Measurements from ENCODE around the gene TMEM169. TPM values are rescaled to one million over a fixed set of nuclear protein-coding genes. Genes with fewer than 3 reads are reported as not detected.

TMEM169 gene
- total RNA-seq, 4 donors from 2014 or later: 0.36 to 1.6 (median 0.70) TPM

DNA sequence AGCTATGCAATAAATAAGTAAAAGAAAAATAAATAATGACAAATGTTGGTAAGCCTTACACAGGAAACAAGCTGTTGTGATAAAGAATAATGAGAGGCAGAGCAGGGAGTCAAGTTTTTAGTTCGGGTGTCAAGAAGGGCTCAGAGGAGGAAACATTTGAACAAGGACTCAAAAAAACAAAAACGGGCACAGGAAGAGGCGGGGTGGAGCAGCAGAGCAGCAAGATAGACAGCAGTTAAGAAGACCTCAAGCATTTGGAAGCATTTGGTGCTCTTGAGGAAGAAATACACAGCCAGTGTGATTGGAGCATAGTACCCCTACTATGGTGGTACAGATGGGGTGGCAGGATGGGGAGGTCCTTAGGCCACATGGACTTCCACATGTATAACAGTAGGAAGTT lies 2.8 kb downstream of the TMEM169 start:
- no peak for ATAC-seq (ENCODE audit: low FRiP score)
- DNase-seq (ENCODE audit: low spot score): no peak
- TF ChIP-seq, protein P1, sequence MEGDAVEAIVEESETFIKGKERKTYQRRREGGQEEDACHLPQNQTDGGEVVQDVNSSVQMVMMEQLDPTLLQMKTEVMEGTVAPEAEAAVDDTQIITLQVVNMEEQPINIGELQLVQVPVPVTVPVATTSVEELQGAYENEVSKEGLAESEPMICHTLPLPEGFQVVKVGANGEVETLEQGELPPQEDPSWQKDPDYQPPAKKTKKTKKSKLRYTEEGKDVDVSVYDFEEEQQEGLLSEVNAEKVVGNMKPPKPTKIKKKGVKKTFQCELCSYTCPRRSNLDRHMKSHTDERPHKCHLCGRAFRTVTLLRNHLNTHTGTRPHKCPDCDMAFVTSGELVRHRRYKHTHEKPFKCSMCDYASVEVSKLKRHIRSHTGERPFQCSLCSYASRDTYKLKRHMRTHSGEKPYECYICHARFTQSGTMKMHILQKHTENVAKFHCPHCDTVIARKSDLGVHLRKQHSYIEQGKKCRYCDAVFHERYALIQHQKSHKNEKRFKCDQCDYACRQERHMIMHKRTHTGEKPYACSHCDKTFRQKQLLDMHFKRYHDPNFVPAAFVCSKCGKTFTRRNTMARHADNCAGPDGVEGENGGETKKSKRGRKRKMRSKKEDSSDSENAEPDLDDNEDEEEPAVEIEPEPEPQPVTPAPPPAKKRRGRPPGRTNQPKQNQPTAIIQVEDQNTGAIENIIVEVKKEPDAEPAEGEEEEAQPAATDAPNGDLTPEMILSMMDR (IDR thresholded peaks at IDR 0.05): no peak

DNA sequence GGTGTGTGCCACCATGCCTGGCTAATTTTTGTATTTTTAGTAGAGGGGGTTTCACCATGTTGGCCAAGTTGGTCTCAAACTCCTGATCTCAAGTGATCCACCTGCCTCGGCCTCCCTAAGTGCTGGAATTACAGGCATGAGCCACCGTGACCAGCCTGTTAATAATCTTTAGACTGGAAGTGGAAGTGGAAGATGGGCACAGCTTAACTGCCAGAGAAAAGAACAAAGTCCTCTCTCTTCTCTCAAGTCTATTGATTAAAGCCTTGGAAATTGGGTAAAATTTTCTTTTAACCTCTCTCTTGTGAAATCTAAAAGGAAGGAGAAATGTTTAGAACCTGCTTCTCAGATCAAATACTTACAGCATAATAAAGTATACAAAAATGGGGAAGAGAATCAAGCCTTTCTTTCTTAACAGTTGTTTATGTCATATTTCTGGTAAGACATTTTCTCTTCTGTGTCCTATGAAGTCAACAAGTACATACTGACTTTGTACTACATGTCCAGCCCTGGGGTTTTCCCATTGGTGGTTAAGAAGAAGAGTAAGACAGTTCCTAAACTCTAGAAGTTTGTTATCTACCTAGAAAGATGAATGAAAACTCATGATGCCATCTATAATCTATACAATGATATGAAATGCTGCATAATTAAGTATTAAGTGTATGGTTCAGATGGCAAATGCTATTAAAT lies 4.6 kb downstream of the TMEM169 start:
- TF ChIP-seq, protein P1 (IDR thresholded peaks at IDR 0.05): no peak
- DNase-seq (ENCODE audit: low spot score) (no peak), ATAC-seq (ENCODE audit: low FRiP score) (no peak)

DNA sequence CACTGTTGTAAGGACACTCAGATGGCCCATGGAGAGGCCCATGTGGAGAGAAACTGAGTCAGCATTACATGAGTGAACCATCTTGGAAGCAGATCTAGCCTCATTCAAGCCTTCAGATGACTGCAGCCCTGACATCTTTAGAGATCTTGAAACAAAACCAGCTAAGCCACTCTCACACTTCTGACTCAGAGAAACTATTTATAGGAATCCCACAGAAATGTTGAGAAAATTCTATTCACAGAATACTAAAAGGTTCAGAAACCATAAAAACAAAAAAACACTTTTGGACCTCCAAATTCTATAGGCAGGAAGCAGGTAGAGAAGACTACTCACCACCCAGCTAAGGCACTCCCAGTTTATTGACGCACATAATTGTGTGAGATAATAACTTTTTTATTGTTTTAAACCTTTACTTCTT lies 8.7 kb downstream of the TMEM169 start:
- DNase-seq (ENCODE audit: low spot score) (no peak), ATAC-seq (ENCODE audit: low FRiP score) (no peak)
- TF ChIP-seq, protein P1 (IDR thresholded peaks at IDR 0.05): no peak

DNA sequence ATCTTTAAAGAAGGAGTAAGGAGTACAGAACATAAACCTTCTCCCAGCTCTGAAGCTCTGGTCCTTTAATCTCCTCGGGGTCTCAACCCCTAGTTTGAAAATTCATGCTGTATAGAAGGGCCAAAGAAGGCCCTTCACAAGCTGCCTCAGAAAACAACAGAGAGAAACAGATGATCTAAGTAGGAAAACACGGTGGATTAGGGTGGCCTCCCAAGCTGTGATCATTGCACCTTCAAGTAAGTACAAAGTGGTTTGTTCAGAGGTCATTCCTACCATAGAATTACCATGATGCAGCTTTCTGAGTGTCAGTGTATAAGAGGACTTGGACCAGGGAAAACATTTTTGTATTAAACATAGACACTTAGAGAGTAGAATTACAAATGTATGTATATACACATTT lies 10.9 kb downstream of the TMEM169 start:
- TF ChIP-seq, protein P1 (IDR thresholded peaks at IDR 0.05): no peak
- no peak for DNase-seq (ENCODE audit: low spot score)
- no peak for ATAC-seq (ENCODE audit: low FRiP score)

DNA sequence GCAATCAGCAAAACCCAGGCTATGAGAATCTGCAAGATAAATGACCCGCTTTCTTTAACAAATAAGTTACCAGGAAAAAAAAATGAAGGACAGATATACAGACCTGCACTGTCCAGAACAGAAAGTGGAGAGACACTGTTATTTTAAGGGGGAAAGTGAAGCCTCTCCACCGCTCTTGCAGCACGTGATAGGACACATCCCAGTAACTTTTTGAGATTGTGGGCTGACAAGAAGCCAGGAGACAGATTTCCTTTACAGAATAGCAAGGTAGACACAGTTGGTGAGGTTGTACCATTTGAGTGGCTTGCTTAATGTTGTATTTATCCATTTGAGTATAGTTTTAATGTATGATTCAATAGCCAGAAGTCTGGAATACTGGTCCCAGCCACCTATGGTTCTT lies 13.0 kb downstream of the TMEM169 start:
- TF ChIP-seq, protein P1 (IDR thresholded peaks at IDR 0.05): no peak
- ATAC-seq (ENCODE audit: low FRiP score) (no peak), DNase-seq (ENCODE audit: low spot score) (no peak)

DNA sequence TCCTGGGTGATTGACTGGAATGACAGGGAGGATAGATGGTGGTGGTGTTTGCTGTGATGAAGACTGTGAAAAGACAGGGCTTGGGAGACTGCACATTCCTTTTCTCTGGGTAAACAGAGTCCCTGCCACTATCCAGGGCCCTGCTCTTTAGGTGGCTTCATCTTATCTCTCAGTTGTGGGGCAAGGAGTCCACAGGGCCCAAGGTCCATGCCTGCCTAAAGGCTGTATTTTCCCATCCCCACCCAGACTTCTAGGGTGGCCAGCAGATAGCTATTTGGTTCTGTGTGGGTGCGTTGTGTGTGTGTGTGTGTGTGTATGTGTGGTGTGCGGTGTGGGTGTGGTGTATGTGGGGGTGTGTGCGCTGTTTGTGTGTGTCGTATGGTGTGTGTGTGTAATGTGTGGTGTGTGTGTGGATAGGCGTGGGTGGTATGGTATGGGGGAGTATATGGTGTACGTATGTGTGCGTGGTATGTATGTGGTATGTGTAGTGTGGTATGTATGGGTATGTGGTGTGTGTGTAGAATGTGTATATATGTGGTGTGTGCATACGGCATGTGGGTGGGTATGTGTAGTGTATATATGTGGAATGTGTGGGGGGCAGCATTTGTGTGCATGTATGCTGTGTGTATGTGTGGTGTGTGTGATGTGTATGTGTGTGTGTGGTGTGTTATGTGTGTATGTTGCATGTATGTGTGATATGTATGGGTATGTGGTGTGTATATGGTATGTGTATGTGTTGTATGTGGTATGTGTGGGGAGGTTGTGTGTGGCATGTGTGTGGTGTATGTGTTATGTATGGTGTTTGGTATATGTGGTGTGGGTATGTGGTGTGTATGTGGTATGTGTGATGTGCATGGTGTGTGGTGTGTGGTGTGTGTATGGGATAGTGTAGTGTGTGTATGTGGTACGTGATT lies 17.0 kb downstream of the TMEM169 start:
- DNase-seq (ENCODE audit: low spot score) (no peak), ATAC-seq (ENCODE audit: low FRiP score) (no peak)
- TF ChIP-seq, protein P1 (IDR thresholded peaks at IDR 0.05): no peak
